HS-27A (cell line): Measurements from ENCODE around the gene INPP5A.
"Not testable (repeated sequence)": the region's sequence is repeated elsewhere in the genome, so short reads cannot be mapped to it uniquely, and the experiment has no call there.

Experiments
- DNase-seq: peaks from one replicate; pipeline ENCODE4 v3.0.0-alpha.2; 2012; ENCODE audit warnings: low read depth, missing footprints

INPP5A gene

GRCh38 chr10:132815168-132815857 lies 277.7 kb downstream of the INPP5A start:
- no peak for DNase-seq

GRCh38 chr10:132816718-132817117 lies 279.1 kb downstream of the INPP5A start:
- DNase-seq = no peak

- no peak for DNase-seq
These were observed 280.2 kb downstream of the INPP5A start for GRCh38 chr10:132817701-132818211.

- no peak for DNase-seq
These were observed 282.5 kb downstream of the INPP5A start for GRCh38 chr10:132820056-132820455.

GRCh38 chr10:132825783-132826523 lies 288.4 kb downstream of the INPP5A start:
- not testable (repeated sequence) for DNase-seq

- no peak for DNase-seq
These were observed 289.2 kb downstream of the INPP5A start for GRCh38 chr10:132826524-132827422.

GRCh38 chr10:132827423-132827789 lies 289.8 kb downstream of the INPP5A start:
- no peak for DNase-seq

- no peak for DNase-seq
These were observed 290.4 kb downstream of the INPP5A start for GRCh38 chr10:132827861-132828539.

- no peak for DNase-seq
These were observed 291.1 kb downstream of the INPP5A start for GRCh38 chr10:132828681-132829080.

- DNase-seq = no peak
These were observed 291.8 kb downstream of the INPP5A start for GRCh38 chr10:132829403-132829802.

- DNase-seq = no peak
These were observed 294.8 kb downstream of the INPP5A start for GRCh38 chr10:132832186-132832969.
